GM18508 (cell line): Measurements from ENCODE around the gene MRPL53.
"Not testable (repeated sequence)": the region's sequence is repeated elsewhere in the genome, so short reads cannot be mapped to it uniquely, and the experiment has no call there.

Experiments used
- ATAC-seq: cut with Tn5 transposase; IDR thresholded peaks from one replicate; pipeline ENCODE4 v1.9.1; 2021; ENCODE audit warnings: moderate number of reproducible peaks; ENCODE audit not compliant: insufficient read depth, unreplicated experiment

The MRPL53 gene

DNA sequence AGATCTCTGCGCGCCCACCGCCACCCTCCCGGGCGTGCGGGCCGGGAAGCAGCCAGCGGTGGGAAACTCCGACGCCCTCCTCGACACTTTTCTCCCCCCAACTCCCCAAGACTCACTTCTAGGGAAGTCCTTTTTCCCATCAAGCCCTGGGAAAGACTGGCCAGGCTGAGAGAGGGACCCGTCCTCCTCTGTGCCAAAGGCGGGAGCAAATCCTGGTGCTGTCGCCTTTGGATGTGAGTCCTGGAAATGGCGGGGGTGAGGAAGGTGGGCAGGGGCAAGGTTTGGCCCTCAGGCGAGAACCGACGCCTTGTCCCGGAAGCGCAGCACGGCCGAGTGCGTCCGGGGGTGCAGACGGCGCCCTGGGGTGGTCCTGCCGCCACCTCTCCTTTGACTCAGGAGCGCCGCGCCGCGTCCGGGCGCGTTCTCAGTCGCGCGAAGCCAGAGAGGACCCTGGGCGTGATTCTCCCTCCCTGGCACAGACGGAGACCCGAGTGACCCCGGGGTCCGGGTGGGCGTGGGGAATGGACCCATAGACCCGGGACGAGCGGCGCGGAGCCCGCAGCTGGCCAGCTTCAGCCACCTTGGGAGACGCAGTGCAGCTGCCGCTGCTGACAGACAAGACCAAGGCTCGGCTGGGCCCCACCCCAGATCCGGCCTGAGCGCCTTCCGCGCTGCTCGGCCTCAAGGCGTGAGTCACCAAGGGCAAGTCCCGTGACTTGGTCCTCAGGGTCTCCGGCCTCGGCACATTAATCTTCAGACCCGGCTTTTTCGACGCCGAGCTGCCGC lies 30.4 kb upstream of the MRPL53 start:
- no peak for ATAC-seq

DNA sequence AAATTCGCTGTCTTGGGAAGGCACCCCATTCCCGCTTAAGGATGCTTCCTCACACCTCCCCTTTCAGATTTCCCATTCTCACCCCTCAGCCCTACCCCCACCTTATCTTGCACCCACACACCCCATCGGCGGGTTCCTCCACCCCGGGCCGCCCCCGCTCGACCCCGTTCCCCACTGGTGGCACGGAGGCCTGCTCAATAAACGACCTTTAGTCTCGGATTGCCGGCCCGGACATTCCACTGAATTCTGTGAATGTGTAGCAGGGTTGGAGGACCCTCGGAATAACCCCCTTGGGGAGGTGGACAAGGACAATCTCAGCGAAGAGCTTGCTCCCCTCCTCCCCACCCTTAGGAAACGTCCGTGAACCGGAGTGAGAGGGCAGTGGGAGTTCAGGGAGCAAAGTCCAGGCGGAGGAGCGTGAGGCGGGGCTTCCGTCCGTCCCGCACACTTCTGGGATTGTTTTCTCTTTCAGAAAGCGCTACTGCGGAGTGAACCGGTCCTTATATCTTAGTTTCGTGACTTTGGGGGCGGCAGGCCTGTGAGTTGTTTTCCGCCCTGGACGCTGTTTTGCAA lies 29.8 kb upstream of the MRPL53 start:
- ATAC-seq: no peak

DNA sequence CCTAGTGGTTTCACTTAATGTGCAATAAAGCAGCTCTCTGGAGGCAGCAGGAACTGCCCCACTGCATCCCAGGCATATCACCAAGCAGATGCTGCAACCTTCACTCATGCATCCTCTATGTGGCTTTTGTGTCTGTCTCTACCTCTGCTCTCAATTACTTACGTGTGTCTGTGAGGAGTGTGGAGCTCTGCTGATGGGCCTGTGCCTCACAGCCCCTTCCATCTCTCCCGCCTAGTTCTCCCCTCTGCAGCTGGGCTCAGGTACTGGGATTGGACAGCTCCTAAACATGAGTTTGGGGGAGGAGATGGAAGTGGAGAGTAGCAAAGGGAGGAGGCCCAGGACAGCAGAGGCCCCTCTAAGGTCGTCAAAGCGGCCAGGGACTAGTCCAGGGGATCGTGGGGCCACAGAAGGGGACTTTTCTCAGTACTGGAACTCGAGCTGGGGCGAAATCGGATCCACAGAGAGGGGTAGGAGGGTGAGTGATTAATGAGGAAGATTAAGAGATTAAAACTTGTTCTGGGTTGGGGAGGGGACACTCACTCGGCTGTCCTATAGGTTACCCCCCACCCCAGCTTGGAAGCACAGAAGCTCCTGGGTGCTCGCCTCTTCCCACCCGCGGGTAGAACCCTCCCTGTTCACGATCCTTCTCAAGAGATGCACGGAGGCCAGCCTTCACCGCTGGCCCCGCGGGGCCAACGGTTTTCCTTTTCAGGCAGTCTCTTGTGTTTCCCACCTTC lies 29.0 kb upstream of the MRPL53 start:
- no peak for ATAC-seq

DNA sequence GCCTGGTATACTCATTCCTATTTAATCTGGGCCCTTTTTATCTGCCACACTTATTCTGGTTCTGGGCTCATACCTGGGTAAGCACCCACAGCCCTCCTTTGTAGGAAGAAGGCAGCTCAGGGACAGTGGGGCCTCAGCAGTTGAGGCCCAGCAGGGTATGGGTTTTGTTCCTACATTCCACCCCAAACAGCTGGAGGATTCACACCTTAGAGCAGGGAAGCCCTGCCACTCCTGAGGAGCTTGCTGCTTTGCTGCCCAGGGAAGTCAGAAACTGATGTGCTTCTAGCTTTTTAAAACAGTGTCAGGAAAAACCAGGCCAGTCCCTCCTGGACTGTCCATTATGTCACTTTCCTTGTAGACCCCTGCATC lies 28.1 kb upstream of the MRPL53 start:
- no peak for ATAC-seq

DNA sequence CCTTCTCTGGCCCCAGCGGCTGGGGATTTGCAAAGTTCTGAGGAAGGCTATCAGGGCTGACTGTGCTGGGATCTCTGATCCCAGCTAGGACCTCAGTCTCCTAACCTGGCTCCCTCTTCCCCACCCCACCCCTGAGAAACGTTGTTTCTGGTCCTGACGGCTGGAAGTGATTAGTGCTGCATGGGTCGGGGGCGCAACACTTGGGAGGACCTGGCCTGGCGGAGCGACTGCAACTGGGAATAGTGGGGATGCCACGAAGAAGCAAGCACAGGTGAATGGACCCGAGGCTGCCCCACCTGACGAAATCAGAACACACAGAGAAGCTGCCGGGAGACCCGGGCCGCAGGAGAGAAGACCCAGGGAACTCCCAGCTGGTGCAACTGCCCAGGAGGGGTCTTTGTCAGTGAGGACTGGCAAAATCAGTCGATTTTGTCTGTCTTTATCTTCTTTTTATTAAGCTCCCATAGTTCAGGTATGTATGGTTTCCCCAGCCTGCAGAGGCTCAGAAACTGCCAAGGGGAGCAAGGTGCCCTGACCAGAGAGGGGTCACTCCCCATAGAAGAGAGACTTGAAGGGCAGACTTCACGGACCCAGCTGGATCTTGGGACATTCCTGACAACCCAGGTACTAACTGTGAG lies 27.6 kb upstream of the MRPL53 start:
- ATAC-seq: no peak

DNA sequence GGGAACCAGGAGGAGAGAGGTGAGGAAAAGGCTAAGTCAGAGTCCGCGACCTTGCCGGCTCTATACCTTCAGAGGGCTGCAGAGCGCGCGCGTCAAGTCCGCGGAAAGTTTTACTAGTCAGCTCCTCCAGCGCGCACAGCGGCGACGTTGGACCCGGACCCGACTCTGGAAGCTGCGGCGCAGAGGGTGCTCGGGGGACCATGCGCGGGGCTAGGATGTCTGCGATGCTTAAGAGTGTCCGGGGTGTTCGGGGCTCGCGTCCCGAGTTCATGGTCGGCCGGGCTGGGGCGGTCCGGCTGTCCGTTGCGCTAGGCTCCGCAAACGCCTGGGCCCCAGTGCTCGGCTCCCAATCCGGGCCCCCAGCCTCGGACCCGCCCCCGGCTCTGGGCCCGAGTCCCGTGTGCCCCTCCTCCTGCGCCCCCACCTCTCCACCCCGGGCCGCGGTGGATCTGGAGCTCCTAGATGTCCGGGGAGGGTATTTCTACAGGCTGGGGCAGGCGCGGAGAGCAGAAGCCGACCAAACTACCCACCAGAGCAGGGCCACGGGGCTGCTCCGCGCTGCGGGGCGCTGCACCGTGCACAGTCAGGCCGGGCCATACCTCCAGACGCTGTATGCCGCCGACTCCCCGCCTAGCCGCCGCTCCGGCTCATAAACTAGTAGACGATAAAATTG lies 26.9 kb upstream of the MRPL53 start, which contains the start of gene LBX2:
TSS of gene LBX2 (minus strand) at position 337 of the 673 bp plus-strand sequence. CDS start at position 271, 66 bp downstream.
- no peak for ATAC-seq

DNA sequence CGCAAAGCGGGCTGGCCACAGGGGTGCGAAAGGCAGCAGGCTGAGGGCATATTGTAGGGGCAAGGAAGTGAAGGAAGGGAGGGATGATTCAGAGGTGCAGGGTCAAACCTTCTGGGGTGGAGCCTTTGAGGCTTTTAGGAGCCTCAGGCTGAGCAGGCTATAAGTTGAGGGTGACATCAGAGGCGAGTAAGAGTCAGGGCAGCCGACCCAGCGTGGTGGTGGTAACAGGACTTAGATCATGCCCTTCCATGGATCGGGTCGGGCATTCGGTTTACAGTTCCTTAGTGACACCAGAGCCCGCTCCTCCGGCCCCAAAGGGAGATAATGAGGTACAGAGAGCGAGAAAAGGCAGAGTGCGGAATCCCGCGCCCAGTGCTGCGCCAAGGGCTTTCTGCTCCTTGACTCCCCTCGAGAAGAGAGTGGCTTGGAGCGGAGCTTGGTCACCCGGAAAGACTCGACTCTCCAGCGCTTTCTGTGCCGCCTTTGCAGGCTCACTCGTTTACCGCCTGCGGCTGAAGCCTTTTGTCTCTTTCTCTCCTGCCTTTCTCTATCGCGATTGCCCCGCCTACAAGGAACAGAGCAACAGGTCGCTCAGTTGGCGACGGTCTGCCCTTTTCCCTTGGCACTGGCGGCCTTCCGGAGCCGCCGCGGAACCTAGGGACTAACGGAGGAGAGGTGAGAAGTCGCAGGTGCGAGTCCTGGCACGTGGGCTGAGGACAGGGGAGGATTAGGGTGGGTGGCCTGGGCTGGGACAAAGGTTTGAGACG lies 26.2 kb upstream of the MRPL53 start:
- no peak for ATAC-seq

DNA sequence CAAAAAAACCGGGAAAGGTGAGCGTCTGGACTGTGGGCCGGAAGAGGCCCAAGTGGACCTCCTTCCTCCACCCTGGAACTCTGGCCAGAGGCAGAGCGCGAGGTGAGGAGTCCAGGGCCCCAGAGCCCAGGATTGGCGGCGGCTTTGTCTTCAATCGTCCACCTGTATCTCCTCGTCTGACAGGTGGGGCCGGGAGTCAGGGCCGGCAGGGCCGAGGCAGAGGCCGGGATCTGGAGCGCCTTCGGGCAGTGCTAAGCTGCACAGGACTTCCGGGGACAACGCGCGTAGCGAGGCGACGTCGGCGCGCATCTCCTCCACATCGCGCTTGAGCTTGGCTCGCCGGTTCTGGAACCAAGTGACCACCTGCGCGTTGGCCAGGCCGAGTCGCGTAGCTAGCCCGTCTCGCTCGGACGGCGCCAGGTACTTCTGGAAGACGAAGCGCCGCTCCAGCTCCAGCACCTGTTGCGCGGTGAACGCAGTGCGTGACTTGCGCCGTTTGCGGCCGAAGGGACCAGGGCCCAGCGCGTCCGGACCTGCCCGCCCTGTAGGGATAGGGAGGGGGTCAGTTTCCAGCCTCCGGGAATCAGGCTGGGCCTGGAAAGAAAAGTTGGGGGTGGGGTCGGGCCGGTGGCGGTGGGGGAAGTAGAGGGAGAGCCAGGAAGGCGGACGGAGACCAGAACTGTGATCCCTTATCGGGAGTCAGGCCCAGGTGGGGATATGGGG lies 25.5 kb upstream of the MRPL53 start:
- no peak for ATAC-seq

DNA sequence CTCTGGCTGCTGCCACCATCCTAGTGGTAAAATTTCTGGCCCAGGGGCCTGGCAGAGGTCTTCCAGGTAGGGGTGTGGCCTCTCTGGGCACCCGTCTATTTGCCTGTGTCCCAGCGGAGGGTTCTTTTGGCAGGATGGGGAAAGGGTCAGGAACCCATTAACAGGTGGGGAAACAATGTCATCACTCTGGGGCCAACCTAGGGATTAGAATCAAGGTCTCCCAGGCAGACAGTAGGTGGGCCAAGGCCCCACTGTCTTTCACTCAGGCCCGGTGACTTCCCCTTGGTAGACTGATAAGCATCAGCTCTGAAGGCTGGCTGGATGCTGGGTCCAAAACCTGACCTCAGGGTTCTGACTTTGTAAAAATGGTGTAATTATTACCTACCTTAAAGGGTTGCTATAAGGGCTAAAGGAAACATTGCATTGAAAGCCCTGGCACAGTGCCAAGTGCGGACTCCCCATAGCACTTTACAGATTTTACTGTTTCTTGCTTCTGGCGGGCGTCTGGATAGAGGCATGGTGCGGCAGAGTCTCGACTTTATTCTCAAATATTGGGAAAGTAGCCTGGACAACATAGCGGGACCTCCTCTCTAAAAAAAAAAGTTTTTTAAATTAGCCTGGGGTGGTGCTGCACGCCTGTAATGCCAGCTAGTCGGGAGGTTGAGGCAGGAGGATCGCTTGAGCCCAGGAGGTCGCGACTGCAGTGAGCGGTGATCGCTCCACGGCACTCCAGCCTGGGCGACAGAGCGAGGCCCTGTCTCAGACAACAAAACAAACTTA lies 24.7 kb upstream of the MRPL53 start:
- ATAC-seq: no peak

DNA sequence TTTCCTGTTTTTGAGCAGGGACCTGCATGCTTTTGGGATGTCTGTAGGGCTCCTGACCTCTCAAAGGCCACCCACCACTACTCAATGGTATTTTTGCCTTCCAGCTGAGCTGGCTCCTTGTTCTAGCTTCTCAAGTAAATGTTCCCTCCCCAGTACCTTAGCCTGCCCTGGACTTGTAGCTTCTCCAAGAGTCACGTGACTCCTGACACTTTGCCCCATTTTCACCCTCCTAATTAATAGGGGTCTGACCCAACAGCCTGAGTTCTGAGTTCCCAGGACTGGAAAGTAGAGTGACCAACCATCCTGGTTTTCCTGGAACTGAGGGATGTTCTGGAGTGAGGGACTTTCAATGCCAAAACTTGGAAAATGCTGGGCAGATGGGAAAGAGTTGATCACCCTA lies 23.0 kb upstream of the MRPL53 start:
- ATAC-seq: no peak

DNA sequence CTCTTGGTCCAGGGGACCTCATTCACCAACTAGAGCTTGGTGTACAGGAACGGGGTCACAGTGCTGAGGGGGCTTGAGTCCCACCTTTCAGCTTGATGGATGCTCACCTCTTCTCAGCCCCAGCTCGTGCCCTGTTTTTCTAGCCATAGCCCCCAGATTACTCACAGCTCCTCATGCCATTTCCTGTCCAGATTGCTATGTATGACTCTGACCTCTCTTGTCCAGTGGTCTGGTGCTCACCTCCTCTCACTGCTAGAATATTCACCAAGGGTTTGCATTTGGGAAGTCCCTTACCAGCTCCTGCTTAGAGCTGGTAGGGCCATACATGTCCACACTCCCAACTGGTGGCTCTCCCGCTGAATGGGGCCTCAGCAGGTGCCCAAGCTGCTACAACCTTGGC lies 21.1 kb upstream of the MRPL53 start:
- no peak for ATAC-seq

DNA sequence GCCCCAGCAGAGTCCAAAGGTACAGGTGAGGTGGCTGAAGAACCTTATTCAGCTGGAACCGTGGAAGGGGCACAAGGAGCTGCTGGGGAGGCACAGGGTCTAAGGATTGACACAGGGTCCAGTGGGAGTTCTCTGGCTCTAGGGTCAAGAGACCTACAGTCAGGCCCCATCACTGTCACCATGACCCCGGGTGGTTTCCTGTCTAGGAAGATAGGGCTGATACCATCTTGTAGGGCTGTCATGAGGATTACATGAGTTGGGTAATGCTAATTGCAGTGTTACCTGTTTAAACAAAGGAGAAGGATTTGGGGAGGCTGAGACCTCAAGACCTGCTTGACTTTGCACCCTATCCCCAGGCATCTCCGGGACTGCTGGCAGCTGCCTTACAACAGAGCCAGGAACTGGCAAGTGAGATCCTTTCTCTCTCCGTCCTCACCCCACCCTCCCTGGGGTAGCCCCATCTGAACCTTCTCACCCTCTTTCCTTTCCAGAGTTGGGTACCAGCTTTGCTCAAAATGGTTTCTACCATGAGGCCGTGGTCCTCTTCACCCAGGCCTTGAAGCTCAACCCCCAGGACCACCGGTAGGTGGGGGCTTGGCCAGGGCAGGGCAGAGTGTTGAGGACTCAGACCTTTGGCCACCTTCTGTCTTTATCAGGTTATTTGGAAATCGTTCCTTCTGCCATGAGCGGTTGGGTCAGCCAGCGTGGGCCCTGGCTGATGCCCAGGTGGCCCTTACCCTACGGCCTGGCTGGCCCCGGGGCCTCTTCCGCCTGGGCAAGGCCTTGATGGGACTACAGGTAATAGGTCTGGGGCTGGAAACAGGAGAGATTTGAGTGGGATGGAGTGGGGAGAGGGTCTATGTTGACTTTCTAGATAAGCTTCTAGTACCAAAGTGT lies 19.4 kb upstream of the MRPL53 start:
- no peak for ATAC-seq

DNA sequence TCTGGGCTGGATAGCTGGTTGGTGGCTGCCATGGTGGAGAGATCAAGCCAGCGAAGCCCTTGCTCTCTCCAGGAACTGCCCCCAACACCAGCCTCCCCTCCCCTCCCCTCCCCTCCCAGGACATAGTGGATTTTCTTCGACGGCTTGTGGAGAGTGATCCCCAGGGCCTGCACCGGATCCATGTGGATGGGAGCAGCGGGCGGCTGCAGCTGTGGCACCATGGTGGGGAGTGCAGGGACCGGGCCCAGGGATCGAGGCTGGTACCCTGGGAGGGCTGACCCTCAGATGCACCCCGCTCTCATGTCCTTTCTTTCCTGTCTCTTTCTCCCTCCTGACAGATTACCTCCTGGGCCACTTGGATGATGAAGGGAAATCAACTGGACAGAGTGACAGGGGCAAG lies 17.4 kb upstream of the MRPL53 start:
- ATAC-seq: no peak

DNA sequence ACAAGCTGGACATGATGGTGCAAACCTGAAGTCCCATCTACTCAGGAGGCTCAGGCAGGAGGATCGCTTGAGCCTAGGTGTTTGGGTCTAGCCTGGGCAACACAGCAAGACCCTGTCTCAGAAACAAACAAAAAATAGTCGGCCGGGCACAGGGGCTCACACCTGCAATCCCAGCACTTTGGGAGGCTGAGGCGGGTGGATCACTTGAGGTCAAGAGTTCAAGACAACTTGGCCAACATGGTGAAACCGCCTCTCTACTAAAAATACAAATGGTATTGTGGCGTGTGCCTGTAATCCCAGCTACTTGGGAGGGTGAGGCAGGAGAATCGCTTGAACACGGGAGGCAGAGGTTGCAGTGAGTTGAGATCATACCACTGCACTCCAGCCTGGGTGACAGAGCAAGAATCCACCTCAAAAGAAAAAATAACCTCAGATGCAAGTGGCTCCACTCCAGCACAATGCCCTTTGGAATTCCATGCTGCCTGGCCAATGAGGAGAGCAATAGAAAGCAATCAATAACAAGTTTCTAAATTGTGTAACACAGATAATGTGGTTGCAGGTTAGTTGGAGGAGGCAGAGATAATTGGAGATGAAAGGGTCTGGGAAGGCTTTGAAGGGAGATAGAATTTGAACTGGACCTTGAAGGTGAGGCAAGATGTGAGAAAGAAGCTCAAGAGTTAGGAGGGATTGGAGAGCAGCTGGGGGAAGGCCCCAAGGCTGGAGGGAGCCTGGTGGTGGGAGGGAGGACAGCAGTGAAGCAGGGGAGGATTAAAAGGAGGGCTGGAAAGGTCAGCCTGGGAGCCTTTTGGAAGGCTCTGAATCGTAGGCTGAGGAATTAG lies 16.4 kb upstream of the MRPL53 start:
- no peak for ATAC-seq

DNA sequence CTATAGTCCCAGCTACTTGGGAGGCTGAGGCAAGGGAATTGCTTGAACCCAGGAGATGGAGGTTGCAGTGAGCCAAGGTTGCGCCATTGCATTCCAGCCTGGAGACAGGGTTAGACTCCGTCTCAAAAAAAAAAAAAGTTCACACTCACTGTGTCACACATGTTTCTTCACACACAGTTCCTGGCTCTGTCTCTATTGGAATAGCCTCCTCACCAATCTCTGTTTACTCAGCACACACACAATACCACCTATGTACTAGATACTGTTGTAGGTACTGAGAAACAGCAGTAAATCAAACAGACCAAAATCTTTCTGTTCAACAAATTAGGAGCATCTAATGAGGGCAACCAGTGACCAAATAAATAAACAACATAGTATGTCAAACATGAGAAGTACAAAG lies 13.7 kb upstream of the MRPL53 start:
- no peak for ATAC-seq

DNA sequence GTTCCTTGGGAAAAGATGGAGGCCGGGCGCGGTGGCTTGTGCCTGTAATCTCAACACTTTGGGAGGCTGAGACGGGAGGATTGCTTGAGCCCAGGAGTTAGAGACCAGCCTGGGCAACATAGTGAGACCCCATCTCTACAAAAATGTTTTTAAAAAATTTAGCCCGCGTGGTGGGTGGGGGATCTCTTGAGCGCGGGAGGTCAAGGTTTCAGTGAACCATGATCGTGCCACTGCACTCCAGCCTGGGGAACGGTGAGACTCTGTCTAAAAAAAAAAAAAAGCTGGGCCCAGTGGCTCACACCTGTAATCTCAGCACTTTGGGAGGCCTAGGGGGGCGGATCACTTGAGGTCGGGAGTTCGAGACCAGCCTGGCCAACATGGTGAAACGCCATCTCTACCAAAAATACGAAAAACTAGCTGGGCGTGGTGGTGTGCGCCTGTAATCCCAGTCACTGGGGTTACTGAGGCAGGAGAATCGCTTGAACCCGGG lies 11.2 kb upstream of the MRPL53 start:
- ATAC-seq: not testable (repeated sequence)
